Ishikawa (cell line): ENCODE data around the gene TNFRSF4.

ENCODE experiments used
- CEBPB ChIP-seq: IDR thresholded peaks from 2 replicates; pipeline ENCODE4 v1.6.1; 2012
- EGR1 ChIP-seq: IDR thresholded peaks from 2 replicates; pipeline ENCODE4 v1.6.1; 2012
- REST ChIP-seq: IDR thresholded peaks from 2 replicates; pipeline ENCODE4 v1.6.1; 2012; ENCODE audit warnings: low read depth, mild to moderate bottlenecking
- TAF1 ChIP-seq: IDR thresholded peaks from 2 replicates; pipeline ENCODE4 v1.6.1; 2012; ENCODE audit warnings: low read depth, mild to moderate bottlenecking
- ZBTB7A ChIP-seq: IDR thresholded peaks from 2 replicates; pipeline ENCODE4 v1.6.1; 2012; ENCODE audit warnings: low read depth
- TF ChIP-seq, protein P1 (sequence below): IDR thresholded peaks from 2 replicates; pipeline ENCODE4 v1.6.1; 2012

DNA sequence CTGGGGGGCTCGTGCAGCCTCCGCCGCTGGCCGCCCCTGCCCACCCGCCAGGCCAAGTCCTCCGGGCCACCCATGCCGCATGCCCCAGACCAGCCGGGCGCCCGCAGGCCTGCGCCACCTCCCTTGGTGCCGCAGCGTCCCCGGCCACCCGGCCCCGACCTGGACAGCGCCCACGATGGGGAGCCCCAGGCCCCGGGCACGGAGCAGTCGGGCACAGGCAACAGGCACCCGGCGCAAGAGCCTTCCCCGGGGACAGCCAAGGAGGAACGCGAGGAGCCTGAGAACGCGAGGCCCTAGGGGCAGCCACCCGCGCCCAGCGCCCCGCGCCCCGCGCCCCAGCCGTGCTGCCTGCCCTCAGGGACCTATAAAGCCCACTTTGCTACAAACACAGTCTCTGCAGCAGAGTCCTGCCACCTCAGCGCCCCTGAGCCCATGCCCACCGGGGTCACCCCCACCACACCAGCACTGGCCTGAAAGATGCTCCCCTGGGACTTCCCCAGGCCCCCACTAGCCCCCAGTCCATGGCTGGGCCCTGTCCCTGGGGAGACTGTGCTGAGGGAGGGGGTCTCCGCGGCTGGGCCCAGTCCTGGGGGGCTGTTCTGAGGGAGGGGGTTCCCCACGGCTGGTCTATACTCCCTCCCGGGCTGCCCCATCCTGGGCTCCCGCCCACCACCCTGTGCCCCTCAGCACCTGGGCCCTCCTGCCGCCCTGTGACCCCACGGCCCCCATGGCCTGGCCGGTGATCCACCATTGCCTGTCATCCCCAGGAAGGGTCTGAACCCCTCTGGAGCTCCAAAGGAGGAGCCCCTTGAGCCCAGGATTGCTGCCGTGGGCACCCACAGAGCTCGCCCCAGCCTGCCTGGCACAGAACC, 16.2 kb downstream of the TNFRSF4 start:
- TF ChIP-seq ZBTB7A: no peak
- TF ChIP-seq CEBPB: no peak
- no peak for TF ChIP-seq EGR1
- no peak for TF ChIP-seq TAF1
- TF ChIP-seq, protein P1, sequence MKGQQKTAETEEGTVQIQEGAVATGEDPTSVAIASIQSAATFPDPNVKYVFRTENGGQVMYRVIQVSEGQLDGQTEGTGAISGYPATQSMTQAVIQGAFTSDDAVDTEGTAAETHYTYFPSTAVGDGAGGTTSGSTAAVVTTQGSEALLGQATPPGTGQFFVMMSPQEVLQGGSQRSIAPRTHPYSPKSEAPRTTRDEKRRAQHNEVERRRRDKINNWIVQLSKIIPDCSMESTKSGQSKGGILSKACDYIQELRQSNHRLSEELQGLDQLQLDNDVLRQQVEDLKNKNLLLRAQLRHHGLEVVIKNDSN: no peak
- TF ChIP-seq REST: no peak
